T47D (cell line): ENCODE results near the gene DUXA.
"Not testable (repeated sequence)": the region's sequence is repeated elsewhere in the genome, so short reads cannot be mapped to it uniquely, and the experiment has no call there.

Source experiments
- DNase-seq, 2 experiments: peaks; one replicate each; pipeline versions ENCODE4 v3.0.0 to v3.0.0-alpha.2; 2011 to 2012; ENCODE audit warnings: low read depth in 1 of 2, low spot score in 1 of 2
- JUND ChIP-seq: IDR thresholded peaks from 2 replicates; pipeline ENCODE4 v1.6.1; 2012; ENCODE audit warnings: low read depth
- in situ Hi-C: cut with HindIII; loops from 2 replicates; pipeline ENCODE4 v1.10.0; 2016; ENCODE audit warnings: low sequenced_read_pairs, low pct_unique_long_range_greater_than_20kb

The DUXA gene

DNA sequence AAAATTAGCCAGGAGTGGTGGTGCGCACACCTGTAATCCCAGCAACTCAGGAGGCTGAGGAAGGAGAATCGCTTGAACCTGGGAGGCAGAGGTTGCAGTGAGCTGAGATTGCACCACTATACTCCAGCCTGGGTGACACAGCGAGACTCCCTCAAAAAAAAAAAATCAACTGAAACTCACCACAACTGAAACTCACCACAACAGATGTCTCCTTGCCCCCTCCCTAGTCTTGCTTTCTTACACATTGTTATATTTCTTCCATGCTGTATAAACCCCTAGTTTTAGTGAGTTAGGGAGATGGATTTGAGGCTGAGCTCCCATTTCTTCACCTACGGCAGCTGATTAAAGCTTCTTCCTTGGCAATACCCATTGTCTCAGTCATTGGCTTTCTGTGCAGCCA is 25.6 kb downstream of the DUXA start:
- no peak for TF ChIP-seq JUND
- in situ Hi-C loops, result no loop called here
- no peak for DNase-seq

DNA sequence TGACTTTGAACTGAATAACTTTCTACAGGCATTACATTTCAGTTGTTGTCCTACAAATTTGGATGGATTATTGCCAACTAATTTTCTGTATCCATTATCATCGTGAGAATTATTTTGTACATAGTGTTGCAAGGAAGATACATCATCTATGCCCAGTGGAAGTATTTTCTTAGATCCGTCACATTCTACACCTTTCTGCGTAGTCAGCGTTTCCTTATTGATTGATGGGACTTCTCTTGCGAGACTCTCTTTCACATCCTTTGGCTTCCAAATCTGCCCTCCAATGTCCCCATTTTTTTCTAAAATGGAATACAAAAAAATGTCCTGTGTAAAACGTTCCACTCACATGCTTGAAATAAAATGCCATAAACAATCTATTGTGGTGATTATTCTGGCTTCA is 31.5 kb downstream of the DUXA start:
- DNase-seq, result no peak
- no peak for TF ChIP-seq JUND
- in situ Hi-C loops, result no loop called here

DNA sequence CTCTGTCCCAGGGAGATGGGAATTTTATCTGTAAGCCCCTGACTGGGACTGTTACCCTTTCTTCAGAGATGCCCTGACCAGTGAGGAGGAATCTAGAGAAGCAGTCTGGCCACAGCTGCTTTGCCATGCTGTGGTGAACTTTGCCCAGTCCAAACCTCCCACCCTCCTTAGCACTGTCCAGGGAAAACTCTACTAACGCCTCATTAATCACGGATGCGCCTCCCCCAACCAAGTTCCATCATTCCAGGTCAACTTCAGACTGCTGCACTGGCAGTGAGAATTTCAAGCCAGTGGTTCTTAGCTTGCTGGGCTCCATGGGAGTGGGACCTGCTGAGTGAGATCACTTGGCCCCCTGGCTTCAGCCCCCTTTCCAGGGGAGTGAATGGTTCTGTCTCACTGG is 39.9 kb downstream of the DUXA start:
- DNase-seq, in situ Hi-C loops: not testable (repeated sequence)

DNA sequence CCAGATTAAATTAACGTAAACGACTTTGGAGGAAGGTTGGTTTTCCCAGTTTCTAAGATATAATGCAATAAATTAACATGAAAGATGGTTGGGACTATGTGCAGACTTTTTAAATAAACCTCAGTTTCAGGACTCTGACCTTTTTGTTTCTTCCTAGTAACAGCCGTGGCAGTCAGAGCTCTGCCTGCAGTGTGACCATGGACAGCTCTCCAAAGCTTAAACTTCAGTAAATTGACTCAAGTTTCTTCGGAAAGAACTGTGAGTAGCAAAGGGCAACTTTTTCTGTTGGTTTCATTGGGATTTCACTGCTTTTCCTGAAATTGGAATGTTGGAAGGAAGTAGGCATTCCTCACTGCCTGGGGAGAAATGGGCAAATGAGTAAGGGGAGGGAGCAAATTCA is 43.4 kb downstream of the DUXA start:
- no peak for TF ChIP-seq JUND
- no peak for DNase-seq
- in situ Hi-C loops, result no loop called here

DNA sequence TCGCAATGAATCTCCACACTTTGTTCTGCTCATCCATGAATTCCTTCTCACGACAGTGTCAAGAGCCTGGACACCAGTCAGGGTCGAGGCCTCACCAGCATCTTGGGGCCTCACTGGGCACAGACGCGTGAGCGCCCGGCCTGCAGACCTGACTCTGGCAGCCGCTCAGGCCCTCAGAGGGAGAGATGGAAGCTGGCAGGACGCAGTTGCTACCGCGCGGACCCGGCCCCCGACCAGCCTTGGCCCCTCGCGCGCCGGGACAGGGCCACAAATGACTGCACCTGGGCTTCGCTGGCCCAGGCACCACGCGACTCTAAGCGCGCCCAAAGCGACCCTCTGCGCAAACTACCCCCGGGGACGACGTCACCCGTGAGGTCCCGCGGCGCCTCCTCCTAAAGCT is 48.4 kb downstream of the DUXA start:
- DNase-seq, result no peak
- in situ Hi-C loops, result no loop called here
- no peak for TF ChIP-seq JUND

DNA sequence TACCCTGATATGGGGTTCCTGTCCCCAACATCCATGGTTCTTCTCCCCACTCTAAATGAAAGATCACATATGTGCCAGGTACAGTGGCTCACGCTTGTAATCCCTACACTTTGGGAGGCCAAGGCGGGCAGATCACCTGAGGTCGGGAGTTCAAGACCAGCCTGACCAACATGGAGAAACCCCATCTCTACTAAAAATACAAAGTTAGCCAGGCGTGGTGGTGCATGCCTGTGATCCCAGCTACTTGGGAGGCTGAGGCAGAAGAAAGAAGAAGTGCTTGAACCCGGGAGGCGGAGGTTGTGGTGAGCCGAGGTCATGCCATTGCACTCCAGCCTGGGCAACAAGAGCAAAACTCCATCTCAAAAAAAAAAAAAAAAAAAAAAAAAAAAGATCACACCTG is 53.8 kb downstream of the DUXA start:
- in situ Hi-C loops, DNase-seq: not testable (repeated sequence)

DNA sequence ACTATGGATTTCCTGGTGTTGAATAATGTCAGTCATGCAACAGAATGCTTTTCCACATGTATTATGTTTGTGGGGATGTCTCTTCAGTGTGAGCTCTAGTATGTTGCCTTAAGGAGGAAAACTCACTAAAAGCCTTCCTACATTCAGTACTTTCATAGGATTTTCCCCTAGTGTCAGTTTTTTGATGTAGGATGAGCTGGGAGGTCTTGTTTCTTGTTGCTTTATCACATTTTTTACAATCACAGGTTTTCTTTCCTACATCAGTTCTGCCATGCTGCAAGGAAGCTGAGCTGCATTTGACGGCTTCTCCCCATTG is 56.0 kb downstream of the DUXA start:
- no peak for TF ChIP-seq JUND
- in situ Hi-C loops, result no loop called here
- DNase-seq, result no peak

DNA sequence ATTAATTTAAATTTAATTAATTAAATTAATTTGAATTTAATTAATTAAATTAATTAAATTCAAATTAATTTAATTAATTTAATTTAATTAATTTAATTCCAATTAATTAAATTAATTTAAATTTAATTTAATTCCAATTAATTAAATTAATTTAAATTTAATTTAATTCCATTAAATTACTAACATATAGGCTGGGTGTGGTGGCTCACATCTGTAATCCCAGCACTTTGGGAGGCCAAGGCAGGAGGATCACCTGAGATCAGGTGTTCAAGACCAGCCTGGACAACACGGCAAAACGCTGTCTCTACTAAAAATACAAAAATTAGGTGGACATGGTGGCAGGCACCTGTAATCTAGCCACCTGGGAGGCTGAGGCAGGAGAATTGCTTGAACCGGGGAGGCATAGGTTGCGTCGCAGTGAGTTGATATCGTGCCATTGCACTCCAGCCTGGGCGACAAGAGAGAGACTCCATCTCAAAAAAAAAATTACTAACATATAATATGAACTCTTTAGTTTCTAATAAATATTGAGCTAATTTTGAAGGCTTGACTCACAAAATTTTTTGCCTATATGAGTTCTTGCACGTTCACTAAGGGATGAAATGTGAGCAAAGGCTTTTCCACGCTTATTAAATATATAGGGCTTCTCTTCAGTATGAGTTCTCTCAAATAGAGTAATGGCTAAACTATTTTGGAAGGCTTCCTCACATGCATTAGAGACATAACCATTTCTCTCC is 56.5 kb downstream of the DUXA start:
- TF ChIP-seq JUND, result no peak
- in situ Hi-C loops, result no loop called here
- DNase-seq, result no peak

DNA sequence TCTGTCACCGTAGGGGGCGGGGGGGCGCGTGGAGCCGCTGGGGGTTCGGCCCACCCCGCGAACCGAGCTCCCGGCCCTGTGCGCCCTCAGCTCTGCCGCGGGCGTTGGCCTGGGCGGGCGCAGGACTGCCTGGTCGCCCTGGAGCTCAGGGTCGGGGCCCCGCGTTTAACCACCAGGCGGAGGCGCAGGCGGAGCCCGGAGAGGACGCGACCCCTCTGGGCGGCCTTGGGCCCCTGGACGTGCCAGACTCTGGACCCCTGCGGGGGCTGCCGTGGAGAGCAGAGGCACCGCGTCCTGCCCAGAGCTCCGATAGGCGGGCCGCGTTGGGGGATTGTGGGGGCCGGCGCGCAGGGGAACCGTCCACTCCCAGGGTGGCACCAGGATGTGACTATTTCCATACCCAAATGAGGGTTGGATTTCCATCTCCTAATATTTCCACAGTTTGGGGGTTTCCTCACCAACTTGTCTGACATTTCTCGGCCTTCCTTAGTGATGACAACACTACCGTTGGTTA is 60.5 kb downstream of the DUXA start:
- in situ Hi-C loops, result no loop called here
- TF ChIP-seq JUND, result no peak
- no peak for DNase-seq

DNA sequence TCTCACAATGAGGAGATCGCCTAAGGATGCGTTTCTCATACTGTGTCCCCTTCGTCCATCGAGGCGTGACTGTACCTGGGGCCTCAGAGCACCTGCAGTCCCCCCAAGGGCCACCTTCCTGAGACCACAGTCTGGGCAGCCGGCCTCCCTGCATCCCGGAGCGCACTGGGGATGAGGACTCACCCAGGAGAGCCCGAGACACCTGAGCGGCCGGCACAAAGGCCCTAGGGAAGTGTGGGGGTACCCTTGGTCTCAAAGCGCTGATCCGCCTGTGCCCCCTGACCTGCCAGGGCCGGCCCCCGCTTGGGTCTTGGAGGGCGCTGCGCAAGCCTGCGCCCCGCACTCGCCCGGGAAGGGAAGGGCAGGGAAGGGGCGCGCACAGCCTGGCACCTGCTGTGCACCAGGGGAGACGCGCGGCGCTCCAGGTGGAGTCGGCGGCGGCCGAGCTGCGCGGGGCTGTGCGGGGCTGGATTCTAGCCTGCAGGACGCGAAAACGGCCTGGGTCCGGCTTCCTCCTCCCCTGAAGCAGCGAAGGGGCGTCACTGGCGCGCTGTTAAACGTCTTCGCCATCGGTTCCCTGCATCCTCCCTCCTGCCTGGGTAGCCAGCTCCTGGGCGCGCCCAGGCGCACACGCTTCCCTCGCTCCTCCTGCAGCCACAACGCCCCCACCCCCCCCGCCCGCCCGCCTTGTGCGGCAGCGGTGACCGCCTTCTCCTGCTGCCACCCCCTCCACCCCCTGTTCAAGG is 61.1 kb downstream of the DUXA start:
- TF ChIP-seq JUND, result no peak
- in situ Hi-C loops, result no loop called here
- DNase-seq, result no peak
